Small intestine (tissue), 7 donors: ENCODE data around the gene SLC25A51. TPM values are rescaled to one million over a fixed set of nuclear protein-coding genes. Genes with fewer than 3 reads are reported as not detected.

Experiments
- DNase-seq, 2 donors: peaks; one replicate each; pipeline versions ENCODE4 v3.0.0 to v3.0.0-alpha.2; 2013
- FAIRE-seq: peaks from 2 replicates; lab custom pipeline; 2012; peaks lifted over from hg19 to GRCh38; lab: Jason Lieb, UNC
- H3K27ac ChIP-seq, 3 donors: one replicate each; pipeline ENCODE4 v1.5.1; 2013; ENCODE audit warnings: low read length in 2 of 3, mild to moderate bottlenecking in 2 of 3, control low read depth in 1 of 3, inconsistent platforms in 1 of 3, low read depth in 1 of 3, moderate library complexity in 1 of 3
- H3K27me3 ChIP-seq, 3 donors: one replicate each; pipeline ENCODE4 v1.6.1; 2013; ENCODE audit warnings: low read length in 3 of 3, inconsistent platforms in 1 of 3; ENCODE audit not compliant: control insufficient read depth in 3 of 3, insufficient read depth in 3 of 3
- H3K36me3 ChIP-seq, 3 donors: one replicate each; pipeline ENCODE4 v1.6.1; 2013; ENCODE audit warnings: low read length in 3 of 3, inconsistent platforms in 1 of 3, low read depth in 1 of 3, mild to moderate bottlenecking in 1 of 3, moderate library complexity in 1 of 3; ENCODE audit not compliant: control insufficient read depth in 3 of 3, insufficient read depth in 2 of 3
- H3K4me1 ChIP-seq, 3 donors: one replicate each; pipeline ENCODE4 v1.6.1; 2013; ENCODE audit warnings: low read length in 2 of 3, inconsistent platforms in 1 of 3, low read depth in 1 of 3, mild to moderate bottlenecking in 1 of 3, moderate library complexity in 1 of 3; ENCODE audit not compliant: control insufficient read depth in 3 of 3, insufficient read depth in 2 of 3
- H3K4me3 ChIP-seq, 3 donors: one replicate each; pipeline ENCODE4 v1.5.1; 2013; ENCODE audit warnings: low read length in 3 of 3, control low read depth in 1 of 3, inconsistent platforms in 1 of 3, low read depth in 1 of 3, mild to moderate bottlenecking in 1 of 3, moderate library complexity in 1 of 3
- H3K9me3 ChIP-seq, 2 donors: one replicate each; pipeline ENCODE4 v1.6.1; 2013; ENCODE audit warnings: low read depth in 1 of 2, low read length in 1 of 2; ENCODE audit not compliant: control insufficient read depth in 2 of 2, insufficient read depth in 1 of 2
- WGBS, 3 donors: extraction: QIAGEN DNeasy Blood & Tissue Kit; methylation state at CpG; one replicate each; pipeline ENCODE4 v1.1.7; 2013; 5-methylcytosine and 5-hydroxymethylcytosine counted together
- polyA plus RNA-seq, 4 donors: library from polyadenylated mRNA; stranded (reverse) in 3 of 4; unstranded in 1 of 4; fragments of 200-250 nt in 3 of 4; fragments of 120-200 nt in 1 of 4; gene quantifications; one replicate each; pipeline versions ENCODE4 v1.2.1 to v1.2.3, GENCODE V29; 2013
- donor health status: healthy with polysubstance abuse.
- donor health status: control.
- donor health status: control.
- donor health status: Bipolar disorder and iron deficiency.
- donor health status: healthy.

The SLC25A51 gene
- polyA plus RNA-seq, 4 donors = 9.2 to 20.0 (median 13.2) TPM

DNA sequence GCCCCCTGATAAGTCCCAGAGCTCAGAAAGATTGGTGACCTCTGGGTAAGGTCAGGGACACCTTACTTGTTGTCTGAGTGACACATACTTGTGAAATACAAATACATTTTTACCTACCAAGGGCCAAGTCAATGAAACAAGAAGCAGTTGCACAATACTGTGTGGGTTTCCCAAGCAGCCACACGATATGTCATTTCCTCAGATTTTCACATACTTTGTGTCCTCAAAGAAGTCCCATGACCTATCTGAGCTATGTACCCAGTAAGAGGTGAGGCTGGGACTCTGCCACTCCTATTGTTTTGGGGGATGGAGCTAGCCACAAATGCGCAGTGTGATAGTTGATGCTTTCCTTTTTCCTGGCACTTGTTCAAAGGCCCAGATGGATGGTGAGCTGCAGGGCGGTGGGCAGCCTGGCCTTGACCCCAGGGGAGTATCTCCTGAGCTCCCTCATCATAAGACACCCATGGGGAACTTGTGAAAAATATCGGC is 4.8 kb upstream of the SLC25A51 start:
- FAIRE-seq = no peak

DNA sequence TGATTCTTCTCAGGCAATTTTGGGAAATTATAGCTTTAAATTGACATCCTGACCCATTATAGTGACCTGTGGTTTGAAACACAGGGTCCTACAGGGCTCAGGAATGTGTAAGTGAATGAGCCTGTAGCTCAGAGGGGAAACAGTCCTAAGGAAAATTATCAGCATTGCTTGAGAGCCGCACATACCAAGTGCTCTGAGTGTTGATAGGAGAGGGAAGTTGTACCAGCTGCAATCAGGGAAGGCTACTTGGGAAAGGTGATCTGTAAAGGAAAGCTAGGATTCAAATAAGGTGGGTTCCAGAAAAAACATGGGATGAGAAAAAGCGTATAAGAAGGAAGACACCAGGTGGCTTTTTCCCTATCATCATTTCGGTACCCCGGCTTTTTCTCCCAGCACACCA is 4.4 kb upstream of the SLC25A51 start:
- DNase-seq (no peak), FAIRE-seq (no peak)
- H3K4me1 ChIP-seq = peaks cover 0 to 12% (median 4%) of the 10 kb centered on the region in 3 donors

More for the DNA sequence above, 4.8 kb upstream of the SLC25A51 start:
- no peak overlapping the region for H3K27ac ChIP-seq
- peaks cover 0 to 1% (median 0%) of the 10 kb centered on the region in 3 donors for H3K36me3 ChIP-seq
- H3K4me1 ChIP-seq = peaks cover 0 to 12% (median 4%) of the 10 kb centered on the region in 3 donors
- H3K27me3 ChIP-seq = no peaks in the 10 kb centered on the region
- 69 to 79% (median 76%) methylated on average over 4 of the region's 4 CpGs for WGBS, 3 donors
- H3K4me3 ChIP-seq = no peak overlapping the region
- no peaks in the 10 kb centered on the region for H3K9me3 ChIP-seq
- DNase-seq = peak in 1 of 2 donors; percentile 43

DNA sequence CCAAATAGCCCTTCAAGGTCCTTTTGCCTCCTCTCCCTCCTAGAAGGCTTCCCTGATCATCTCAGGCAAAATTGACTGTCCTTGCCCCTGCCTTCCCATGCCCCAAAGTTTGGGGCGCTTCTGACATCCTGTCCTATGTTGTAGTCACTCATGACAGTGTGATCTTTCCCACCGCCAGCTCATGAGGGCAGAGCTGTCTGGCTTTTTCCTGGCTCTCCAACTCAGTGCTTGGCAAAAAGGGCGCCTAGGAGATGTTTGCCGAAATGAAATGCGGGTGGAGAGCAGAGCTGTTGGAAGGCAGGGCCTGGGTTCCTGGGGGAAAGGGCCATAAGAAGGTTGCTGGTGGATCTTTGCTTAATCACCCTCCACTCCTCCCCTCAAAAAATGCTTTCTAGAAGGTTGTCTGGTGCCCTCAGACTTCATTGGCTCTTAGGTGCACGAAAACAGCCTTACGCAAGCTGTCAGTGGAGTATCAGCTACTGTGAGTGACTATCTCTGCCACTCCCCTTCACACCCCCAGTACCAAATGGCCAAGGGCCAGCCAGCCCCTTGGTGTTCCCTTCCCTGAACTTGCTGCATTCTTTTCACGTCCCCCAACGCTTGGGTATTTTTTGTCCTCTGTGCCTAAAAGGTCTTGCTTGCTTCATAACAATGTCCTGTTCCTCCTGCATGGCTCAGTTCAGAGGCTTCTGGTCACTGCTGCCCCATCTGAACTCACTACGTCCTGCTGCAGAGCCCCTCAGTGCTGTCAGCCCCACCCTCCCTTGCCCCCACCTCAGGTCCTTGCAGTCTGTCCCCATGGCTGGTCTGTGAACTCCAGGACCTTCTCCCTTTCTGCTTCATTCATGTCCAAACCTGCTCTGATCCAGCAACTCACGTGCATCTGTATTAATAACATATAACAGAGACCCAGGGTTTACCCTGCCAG is 2.6 kb upstream of the SLC25A51 start:
- H3K4me1 ChIP-seq = peaks cover 0 to 20% (median 8%) of the 10 kb centered on the region in 3 donors
- no peaks in the 10 kb centered on the region for H3K36me3 ChIP-seq
- FAIRE-seq = no peak
- no peak overlapping the region for H3K4me3 ChIP-seq
- H3K27me3 ChIP-seq = no peaks in the 10 kb centered on the region
- H3K9me3 ChIP-seq = no peaks in the 10 kb centered on the region
- H3K27ac ChIP-seq = no peak overlapping the region
- 87 to 92% (median 88%) methylated on average over 11 of the region's 11 CpGs for WGBS, 3 donors
- DNase-seq = no peak

More for the DNA sequence above, 4.4 kb upstream of the SLC25A51 start:
- H3K27ac ChIP-seq = no peak overlapping the region
- H3K36me3 ChIP-seq = no peaks in the 10 kb centered on the region
- H3K4me3 ChIP-seq = no peak overlapping the region
- H3K9me3 ChIP-seq = no peaks in the 10 kb centered on the region
- H3K27me3 ChIP-seq = no peaks in the 10 kb centered on the region
- 63 to 79% (median 69%) methylated on average over 4 of the region's 4 CpGs for WGBS, 3 donors

DNA sequence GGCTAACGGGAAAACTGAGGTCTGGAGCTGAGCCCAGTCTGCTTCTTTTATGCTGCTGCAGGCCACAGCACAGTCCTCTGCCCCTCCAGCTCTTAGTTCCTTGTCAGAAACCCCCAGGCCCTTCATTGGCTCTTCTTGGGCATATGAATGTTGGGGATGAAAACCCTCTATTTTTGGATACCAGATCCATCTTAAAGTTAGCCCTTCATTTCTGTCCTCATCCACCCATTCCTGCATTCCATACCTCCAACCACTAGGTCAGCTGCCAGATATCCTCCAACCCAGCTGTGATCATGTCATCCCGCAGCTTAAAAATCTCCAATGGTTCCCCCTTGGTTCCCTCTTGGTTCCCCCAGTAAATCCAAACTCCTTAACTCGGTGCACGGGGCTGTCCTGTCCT is 1.8 kb upstream of the SLC25A51 start:
- DNase-seq (no peak), FAIRE-seq (no peak)
- WGBS, 3 donors = 92 to 96% (median 95%) methylated on average over 4 of the region's 4 CpGs
- Histone ChIP-seq H3K27me3 (no peaks in the 10 kb centered on the region), H3K9me3 (no peaks in the 10 kb centered on the region), H3K4me1 (peaks cover 0 to 22% (median 8%) of the 10 kb centered on the region in 3 donors), H3K27ac (no peak overlapping the region), H3K36me3 (peaks cover 0 to 5% (median 0%) of the 10 kb centered on the region in 3 donors), H3K4me3 (no peak overlapping the region)

DNA sequence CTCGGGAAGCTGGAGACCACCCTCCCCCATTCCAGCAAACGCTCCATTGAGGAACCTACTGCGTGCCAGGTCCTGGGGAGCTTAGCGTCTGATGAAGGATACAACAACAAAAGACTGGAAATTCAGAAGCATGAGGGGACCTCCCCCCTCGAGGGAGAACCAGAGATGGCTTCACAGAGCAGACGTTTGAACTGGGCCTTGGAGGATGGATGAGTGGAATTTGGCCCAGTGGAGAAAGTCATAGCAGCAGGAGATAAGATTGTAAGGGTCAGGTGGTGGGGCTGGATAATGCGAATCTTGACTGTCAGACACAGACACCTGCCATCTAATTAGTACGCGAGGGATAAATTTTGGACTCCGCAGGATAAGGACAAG is 1.2 kb upstream of the SLC25A51 start:
- Histone ChIP-seq H3K9me3 (no peaks in the 10 kb centered on the region), H3K36me3 (peaks cover 0 to 9% (median 0%) of the 10 kb centered on the region in 3 donors), H3K27ac (peak overlapping the region in 2 of 3 donors; percentile 80 to 81), H3K27me3 (no peaks in the 10 kb centered on the region), H3K4me1 (peaks cover 0 to 25% (median 8%) of the 10 kb centered on the region in 3 donors), H3K4me3 (no peak overlapping the region)
- peak; percentile 19 to 45 for DNase-seq
- no peak for FAIRE-seq
- 54 to 67% (median 67%) methylated on average over 10 of the region's 10 CpGs for WGBS, 3 donors

DNA sequence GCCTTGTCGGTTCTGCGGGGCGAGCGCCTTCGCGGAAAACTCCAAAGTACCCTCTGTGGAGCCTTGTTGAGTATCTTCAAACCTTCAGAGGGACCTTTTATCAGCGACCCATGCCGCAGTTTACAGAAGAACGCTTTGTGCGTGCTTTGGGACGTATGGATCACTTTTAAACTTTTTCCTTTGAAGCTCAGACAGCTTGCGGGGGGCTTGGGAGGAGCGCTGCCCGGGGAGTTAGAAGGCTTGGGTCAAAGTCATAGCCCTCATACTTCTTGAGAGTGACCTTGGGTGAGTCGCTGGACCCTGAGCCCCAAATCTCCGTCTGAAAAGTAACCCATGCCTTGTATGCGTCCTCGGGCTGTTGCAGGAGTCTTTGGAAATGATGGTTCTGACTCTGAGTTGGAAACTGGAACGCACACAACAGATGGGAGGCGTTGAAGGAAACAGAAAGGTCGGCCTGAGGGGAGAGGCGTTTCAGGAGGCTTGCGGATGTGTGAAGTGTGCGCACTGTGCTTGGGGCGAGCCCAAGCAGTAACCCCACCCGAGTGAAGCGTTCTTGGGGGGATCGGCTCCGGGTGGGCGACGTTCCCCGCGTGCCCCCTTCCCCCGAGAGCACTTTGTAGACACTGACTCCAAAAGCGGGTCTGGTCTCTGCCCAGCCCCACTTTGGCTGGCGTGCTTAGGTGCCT is 661 bp upstream of the SLC25A51 start:
- peaks cover 0 to 12% (median 0%) of the 10 kb centered on the region in 3 donors for H3K36me3 ChIP-seq
- peak in 1 of 2 donors; percentile 52 for DNase-seq
- peak overlapping the region in 2 of 3 donors; percentile 54 to 77 for H3K4me3 ChIP-seq
- H3K9me3 ChIP-seq = no peaks in the 10 kb centered on the region
- 12 to 25% (median 22%) methylated on average over 34 to 36 of the region's 36 CpGs for WGBS, 3 donors
- no peaks in the 10 kb centered on the region for H3K27me3 ChIP-seq
- FAIRE-seq = no peak
- H3K27ac ChIP-seq = peak overlapping the region; percentile 80 to 92 (median 81)
- peaks cover 0 to 25% (median 8%) of the 10 kb centered on the region in 3 donors for H3K4me1 ChIP-seq

DNA sequence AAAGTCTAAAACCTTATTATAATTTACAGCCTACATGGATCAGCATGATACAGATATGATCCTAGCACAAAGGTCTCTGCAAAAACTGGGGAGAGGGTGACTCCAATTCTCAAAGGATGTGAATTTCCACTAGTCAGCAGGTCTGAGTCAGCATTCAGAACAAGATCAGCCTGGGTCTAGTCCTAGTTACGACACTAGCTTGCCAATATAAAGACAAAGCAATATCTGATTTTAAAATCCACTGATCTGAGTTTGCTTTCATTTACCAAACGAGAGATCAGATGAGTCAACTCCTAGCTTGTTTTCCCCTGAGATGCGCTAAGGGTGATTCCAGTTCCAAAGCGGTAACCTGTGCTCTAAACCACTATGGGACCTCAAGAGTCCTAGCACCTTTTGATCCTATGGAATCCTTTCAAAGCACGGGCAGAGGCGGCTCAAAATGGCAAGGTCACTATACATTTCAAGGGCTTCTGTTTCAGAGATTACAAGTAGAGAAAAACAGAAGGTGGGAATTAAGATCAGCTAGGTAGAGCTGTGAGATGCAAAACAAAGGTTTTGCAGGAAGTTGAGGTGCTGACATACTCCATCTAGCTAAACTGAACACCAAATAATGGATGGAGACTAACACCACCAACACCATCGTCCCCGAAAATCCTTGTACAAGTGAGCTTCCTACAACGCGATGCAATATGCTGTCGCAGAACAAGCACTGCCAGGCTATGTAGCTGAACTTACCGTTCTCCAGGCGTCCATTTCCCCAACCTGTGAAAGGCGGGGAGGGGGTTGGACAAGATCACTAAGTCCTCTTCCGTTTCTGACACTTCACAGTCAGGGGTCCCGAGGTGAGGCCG is 906 bp downstream of the SLC25A51 start:
- Histone ChIP-seq H3K27me3 (no peaks in the 10 kb centered on the region), H3K9me3 (no peaks in the 10 kb centered on the region), H3K4me3 (peak overlapping the region; percentile 54 to 92 (median 77)), H3K27ac (peak overlapping the region; percentile 80 to 92 (median 81)), H3K36me3 (peaks cover 0 to 18% (median 3%) of the 10 kb centered on the region in 3 donors), H3K4me1 (peaks cover 0 to 25% (median 8%) of the 10 kb centered on the region in 3 donors)
- WGBS, 3 donors = 1 to 5% (median 3%) methylated on average over 17 of the region's 17 CpGs
- FAIRE-seq (no peak), DNase-seq (peak; percentile 84 to 91)
